Colon (tissue), 2 donors: ENCODE measurements around the gene DNMT1.
"Not testable (repeated sequence)": the region's sequence is repeated elsewhere in the genome, so short reads cannot be mapped to it uniquely, and the experiment has no call there.

Source experiments
- FAIRE-seq: peaks from 2 replicates; lab custom pipeline; 2012; peaks lifted over from hg19 to GRCh38; lab: Jason Lieb, UNC
- donor health status: control.
- donor health status: control.

Gene DNMT1

GRCh38 chr19:10220695-10221094, 25.9 kb upstream of the DNMT1 start:
- FAIRE-seq: no peak

- FAIRE-seq: no peak
These were observed 24.9 kb upstream of the DNMT1 start for GRCh38 chr19:10219678-10220077.

- FAIRE-seq: no peak
These were observed 22.3 kb upstream of the DNMT1 start for GRCh38 chr19:10217085-10217484.

GRCh38 chr19:10214784-10215183, 20.0 kb upstream of the DNMT1 start:
- FAIRE-seq: no peak

GRCh38 chr19:10211691-10212090, 16.9 kb upstream of the DNMT1 start:
- no peak for FAIRE-seq

- no peak for FAIRE-seq
These were observed 16.3 kb upstream of the DNMT1 start for GRCh38 chr19:10211061-10211460.

- FAIRE-seq: no peak
These were observed 14.6 kb upstream of the DNMT1 start for GRCh38 chr19:10209315-10209714.

- no peak for FAIRE-seq
These were observed 12.3 kb upstream of the DNMT1 start for GRCh38 chr19:10207026-10207425.

GRCh38 chr19:10206226-10206885, 11.6 kb upstream of the DNMT1 start:
- no peak for FAIRE-seq

GRCh38 chr19:10205636-10206035, 10.9 kb upstream of the DNMT1 start:
- no peak for FAIRE-seq

GRCh38 chr19:10203686-10204085, 8.9 kb upstream of the DNMT1 start:
- no peak for FAIRE-seq

- no peak for FAIRE-seq
These were observed 6.4 kb upstream of the DNMT1 start for GRCh38 chr19:10201176-10201575.

- FAIRE-seq: not testable (repeated sequence)
These were observed 5.3 kb upstream of the DNMT1 start for GRCh38 chr19:10200101-10200500.

- FAIRE-seq: not testable (repeated sequence)
These were observed 4.3 kb upstream of the DNMT1 start for GRCh38 chr19:10198889-10199644.

- no peak for FAIRE-seq
These were observed 406 bp upstream of the DNMT1 start for GRCh38 chr19:10195199-10195519.

GRCh38 chr19:10193790-10194499, 808 bp downstream of the DNMT1 start:
- no peak for FAIRE-seq

- FAIRE-seq: no peak
These were observed 1.8 kb downstream of the DNMT1 start for GRCh38 chr19:10192922-10193321.

GRCh38 chr19:10191347-10191746, 3.4 kb downstream of the DNMT1 start:
- FAIRE-seq: no peak

- no peak for FAIRE-seq
These were observed 4.7 kb downstream of the DNMT1 start for GRCh38 chr19:10190026-10190425.

GRCh38 chr19:10189616-10190015, 5.1 kb downstream of the DNMT1 start:
- FAIRE-seq: no peak

GRCh38 chr19:10187315-10187714, 7.4 kb downstream of the DNMT1 start:
- FAIRE-seq: no peak

GRCh38 chr19:10184636-10185035, 10.1 kb downstream of the DNMT1 start:
- FAIRE-seq: no peak

- no peak for FAIRE-seq
These were observed 10.8 kb downstream of the DNMT1 start for GRCh38 chr19:10183926-10184325.
